GM19351 (cell line): ENCODE data around the gene YWHAE.
"Not testable (repeated sequence)": the region's sequence is repeated elsewhere in the genome, so short reads cannot be mapped to it uniquely, and the experiment has no call there.

Experiments
- ATAC-seq: cut with Tn5 transposase; IDR thresholded peaks from one replicate; pipeline ENCODE4 v1.9.1; 2021; ENCODE audit warnings: mild to moderate bottlenecking, moderate library complexity; ENCODE audit not compliant: unreplicated experiment

The YWHAE gene

DNA sequence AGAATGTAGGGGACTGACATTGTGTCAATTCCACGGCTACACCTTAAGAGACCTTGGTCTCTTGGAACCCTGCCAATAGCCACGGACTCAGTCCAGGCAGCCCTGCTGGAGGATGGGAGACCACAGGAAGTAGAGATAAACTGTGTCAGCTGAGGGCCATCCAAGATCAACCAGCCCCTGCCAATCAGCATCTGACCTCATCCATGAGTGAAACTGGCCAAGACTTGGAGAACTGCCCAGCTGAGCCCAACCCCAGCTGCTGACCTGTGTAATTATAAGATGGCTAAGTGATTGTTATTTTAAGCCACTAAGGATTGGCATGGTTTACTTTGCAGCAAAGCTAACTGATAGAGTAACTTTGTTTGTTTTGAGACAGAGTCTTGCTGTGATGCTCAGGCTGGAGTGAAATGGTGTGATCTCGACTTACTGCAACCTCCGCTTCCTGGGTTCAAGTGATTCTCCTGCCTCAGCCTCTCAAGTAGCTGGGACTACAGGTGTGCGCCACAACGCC, 13.3 kb upstream of the YWHAE start:
- ATAC-seq, result no peak

DNA sequence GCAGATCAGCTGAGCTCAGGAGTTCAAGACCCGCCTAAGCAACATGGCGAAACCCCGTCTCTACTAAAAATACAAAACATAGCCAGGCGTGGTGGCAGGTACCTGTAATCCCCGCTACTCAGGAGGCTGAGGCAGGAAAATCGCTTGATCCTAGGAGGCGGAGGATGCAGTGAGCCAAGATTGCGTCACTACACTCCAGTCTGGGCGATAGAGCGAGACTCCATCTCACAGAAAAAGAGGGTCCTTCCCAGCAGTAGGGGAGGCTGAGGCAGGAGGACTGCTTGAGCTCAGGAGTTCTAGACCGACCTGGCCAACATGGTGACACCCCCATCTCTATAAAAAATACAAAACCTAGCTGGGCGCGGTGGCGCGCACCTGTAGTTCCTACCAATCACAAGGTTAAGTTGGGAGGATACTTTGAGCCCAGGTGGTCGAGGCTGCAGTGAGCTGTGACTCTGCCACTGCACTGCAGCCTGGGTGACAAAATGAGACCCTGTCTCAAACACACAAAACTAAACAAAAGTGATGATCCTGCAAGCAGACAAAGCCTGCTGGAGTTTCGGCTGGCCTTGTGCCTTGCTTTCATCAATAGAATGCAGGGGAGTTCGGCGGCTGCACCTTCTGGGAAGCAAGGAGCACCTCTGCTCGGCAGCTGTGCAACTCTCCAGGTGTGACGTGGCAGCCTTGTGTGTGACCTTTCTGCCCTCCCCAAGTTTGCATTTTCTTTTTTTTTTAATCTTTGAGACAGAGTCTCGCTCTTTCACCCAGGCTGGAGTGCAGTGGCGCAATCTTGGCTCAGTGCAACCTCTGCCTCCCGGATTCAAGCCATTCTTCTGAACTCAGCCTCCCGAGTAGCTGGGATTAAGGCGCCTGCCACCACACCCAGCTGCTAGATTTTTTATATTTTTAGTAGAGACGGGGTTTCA, 12.4 kb upstream of the YWHAE start:
- no peak for ATAC-seq

- ATAC-seq, result no peak
Measured at GRCh38 chr17:1402262-1402586, 2.2 kb upstream of the YWHAE start.

GRCh38 chr17:1398931-1399678, 917 bp downstream of the YWHAE start:
- ATAC-seq, result no peak

DNA sequence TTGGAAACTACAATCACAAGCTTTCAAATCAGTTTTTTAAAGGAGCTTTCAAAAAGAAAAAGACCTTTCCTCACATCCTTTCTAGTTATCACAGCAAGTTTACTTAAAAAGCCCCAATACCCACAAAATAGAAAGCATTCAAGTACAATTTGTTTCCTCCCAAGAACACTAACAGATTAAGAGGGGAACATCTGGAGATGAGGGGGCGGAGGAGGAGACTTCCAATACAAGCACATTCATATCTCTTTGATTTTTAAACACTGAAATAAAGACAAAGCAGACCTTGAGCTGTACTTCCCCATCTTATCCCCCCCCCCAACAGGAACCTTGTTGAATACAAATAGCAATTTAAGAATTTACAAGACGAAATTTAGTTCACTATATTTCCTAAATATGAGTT, 2.0 kb downstream of the YWHAE start:
- ATAC-seq, result no peak

DNA sequence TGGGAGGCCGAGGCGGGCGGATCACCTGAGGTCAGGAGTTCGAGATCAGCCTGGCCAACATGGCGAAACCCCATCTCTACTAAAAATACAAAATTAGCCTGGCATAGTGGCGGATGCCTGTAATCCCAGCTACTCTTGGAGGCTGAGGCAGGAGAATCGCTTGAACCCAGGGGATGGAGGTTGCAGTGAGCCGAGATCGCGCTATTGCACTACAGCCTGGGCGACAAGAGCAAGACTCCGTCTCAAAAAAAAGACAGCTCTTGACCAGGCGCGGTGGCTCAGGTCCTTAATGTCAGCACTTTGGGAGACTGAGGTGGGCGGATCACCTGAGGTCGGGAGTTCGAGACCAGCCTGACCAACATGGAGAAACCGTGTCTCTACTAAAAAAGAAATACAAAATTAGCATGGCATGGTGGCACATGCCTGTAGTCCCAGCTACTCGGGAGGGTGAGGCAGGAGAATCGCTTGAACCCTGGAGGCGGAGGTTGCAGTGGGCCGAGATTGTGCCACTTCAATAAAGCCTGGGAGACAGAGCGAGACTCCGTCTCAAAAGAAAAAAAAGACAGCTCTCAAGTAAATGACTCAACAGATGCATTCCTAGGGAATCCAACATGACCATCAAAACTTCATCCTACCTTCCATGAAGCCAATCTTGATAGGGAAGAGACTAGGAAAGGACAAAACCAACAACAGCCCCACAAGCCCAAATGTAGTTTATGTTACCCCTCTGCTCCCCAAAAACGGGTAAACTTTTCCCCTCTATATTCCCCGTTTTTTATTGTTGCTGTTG, 4.0 kb downstream of the YWHAE start:
- ATAC-seq, result not testable (repeated sequence)

DNA sequence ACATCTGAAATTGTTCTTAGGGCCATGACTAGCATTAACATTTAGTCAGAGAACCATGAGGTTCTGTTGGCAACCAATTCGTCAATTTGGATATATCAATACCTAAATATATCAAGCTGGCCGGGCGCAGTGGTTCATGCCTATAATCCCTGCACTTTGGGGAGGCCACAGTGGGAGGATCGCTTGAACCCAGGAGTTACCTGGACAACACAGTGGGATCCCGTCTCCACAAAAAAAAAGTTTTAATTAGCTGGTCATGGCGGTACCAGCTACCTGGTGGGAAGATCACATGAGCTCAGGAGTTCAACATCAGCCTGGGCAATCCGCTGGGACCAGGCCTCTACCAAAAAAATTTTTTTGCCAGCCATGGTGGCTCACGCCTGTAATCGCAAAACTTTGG, 8.4 kb downstream of the YWHAE start:
- ATAC-seq, result no peak

DNA sequence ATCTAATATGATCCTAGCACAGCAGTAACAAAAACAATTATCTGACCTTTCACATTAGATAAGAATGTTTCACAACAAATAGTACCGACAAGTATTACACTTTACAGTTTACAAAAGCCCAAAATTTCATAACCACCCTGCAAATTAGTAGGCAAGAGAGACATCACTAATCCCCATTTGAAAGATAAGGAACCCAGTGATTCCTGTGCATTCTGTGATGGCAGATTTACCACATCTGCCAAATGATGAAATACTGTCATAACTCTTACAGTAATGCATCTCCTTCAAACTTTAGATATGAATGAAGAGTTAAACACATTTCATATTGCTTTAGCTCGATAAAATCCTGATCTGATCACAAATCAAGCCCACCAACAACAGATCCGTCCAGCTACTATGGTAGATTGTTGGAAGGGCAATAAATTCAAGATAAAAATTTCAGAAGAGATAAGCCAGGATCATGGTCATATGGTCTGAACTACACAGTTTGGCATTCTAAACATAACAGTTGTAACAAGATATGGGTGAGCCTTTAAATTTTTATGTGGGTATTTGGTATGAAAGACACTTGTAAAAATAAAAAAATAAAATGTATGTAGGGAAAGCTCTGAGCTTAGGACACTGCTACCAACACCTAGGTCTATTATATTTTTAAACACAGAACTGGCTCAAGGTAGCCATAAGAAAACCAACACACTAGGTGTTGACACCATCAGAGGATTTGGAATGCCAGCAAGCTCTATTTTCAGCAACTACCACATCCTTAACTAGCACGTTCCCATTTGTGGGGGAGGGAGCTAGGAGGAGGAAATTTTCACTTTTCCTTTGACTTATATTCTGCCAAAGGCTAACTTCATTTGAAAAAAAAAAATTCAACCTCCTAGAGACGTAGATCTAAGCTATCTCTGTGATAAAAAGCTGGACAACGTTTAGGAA, 9.3 kb downstream of the YWHAE start:
- ATAC-seq, result no peak

DNA sequence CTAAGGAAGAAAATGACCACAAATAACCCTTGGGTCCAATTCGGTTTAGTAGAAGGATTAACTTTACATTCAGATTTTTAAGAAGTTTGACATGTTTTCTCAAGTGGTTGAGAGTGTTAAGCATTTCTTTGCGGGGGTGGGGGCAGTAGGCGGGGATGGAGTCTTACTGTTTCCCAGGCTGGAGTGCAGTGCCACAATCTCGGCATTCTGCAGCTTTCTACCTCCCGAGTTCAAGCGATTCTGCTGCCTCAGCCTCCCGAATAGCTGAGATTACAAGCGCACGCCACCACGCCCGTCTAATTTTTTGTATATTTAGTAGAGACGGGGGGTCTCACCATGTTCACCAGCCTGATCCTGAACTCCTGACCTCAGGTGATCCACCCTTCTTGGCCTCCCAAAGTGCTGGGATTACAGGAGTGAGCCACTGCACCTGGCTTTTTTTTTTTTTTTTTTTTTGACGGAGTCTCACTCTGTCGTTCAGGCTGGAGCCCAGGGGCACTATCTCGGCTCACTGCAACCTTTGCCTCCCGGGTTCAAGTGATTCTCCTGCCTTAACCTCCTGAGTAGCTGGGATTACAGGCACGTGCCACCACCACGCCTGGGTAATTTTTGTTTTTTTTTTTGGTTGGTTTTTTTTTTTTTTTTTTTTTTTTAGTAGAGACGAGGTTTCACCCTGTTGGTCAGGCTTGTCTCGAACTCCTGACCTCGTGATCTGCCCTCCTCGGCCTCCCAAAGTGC, 12.4 kb downstream of the YWHAE start:
- not testable (repeated sequence) for ATAC-seq

- ATAC-seq, result not testable (repeated sequence)
Measured at GRCh38 chr17:1386675-1387190, 13.3 kb downstream of the YWHAE start.

GRCh38 chr17:1386265-1386664, 13.8 kb downstream of the YWHAE start:
- ATAC-seq, result no peak

GRCh38 chr17:1385861-1386260, 14.2 kb downstream of the YWHAE start:
- no peak for ATAC-seq

- ATAC-seq, result no peak
Measured at GRCh38 chr17:1384905-1385435, 15.1 kb downstream of the YWHAE start.

DNA sequence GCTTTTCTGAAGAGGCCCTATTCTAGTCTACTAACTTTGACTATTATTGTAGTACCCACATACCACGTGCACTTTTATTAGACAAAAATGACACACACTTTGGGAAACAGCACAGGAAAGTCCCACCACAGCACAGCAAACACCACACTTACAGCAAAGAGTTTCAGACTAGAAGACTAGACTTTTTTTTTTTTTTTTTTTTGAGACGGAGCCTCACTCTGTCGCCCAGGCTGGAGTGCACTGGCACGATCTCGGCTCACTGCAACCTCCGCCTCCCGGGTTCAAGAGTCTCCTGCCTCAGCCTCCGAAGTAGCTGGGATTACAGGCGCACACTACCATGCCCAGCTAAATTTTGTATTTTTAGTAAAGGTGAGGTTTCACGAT, 20.1 kb downstream of the YWHAE start:
- ATAC-seq, result no peak

DNA sequence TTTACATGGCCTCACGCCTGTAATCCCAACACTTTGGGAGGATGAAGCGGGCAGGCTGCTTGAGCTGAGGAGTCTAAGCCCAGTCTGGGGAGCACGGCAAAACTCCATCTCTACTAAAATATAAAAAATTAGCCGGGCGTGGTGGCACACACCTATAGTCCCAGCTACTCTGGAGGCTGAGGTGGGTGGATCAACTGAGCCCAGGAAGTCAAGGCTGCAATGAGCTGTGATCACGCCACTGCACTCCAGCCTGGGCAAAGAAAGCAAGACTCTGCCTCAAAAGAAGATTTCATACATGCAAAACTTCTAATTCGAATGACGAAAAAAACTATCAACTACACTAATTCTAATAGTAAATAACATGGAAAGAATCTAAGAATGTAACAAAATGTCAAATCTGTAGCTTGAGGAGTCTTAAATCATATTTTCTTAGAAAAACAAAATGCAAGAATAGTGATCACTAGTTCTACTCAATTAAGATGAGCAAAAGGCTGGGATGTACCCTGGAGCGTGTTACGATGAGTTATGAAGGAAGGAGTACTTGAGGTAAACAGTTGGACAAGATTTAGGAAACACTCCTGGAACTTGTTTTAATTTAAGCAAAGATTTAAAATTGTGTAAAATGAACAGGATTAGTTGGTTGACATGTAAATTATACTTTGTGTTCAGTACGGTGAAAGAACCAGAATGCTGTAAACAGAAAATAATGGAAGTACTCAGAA, 20.7 kb downstream of the YWHAE start:
- no peak for ATAC-seq

- ATAC-seq, result not testable (repeated sequence)
Measured at GRCh38 chr17:1378476-1378860, 21.6 kb downstream of the YWHAE start.

DNA sequence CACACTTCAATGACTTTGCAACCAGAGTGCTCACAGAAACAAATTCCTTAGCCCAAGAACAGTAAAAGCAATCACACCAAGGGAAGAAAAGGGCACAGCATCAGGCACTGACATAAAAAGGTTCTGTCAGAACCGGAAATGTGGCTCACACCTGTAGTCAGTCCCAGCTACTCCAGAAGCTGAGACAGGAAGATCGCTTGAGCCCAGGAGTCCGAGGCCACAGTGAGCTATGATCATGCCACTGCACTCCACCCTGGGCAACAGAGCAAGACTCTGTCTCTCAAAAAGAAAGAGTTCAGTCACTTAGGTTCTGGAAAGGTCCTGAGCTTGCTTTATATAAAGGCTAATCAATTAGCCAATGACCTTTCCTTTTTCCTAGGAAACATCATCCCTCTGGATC, 22.7 kb downstream of the YWHAE start:
- ATAC-seq, result no peak

GRCh38 chr17:1376061-1376460, 24.0 kb downstream of the YWHAE start:
- ATAC-seq, result no peak
